ENCODE results near the gene NRG3.

DNA sequence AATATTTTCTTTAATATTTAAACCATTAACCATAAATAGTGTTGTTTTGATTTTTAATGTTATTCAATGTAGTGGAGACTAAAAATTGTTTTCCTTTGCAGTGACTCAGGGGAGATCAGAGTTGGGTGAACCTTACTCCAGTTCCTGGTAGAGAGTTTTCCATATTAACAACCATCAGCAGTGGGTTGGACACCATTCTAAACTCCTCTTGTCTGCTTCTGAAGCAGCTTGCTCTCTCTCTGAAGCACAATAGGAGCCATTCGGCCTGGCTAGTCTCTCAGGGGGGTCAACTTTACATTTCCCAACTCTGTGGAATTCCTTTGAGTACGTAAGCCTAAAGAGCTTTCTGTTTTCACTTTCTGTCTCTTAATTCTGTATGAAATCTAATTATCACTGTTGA is 9.4 kb upstream of the NRG3 start:
- TF ChIP-seq, protein P1, sequence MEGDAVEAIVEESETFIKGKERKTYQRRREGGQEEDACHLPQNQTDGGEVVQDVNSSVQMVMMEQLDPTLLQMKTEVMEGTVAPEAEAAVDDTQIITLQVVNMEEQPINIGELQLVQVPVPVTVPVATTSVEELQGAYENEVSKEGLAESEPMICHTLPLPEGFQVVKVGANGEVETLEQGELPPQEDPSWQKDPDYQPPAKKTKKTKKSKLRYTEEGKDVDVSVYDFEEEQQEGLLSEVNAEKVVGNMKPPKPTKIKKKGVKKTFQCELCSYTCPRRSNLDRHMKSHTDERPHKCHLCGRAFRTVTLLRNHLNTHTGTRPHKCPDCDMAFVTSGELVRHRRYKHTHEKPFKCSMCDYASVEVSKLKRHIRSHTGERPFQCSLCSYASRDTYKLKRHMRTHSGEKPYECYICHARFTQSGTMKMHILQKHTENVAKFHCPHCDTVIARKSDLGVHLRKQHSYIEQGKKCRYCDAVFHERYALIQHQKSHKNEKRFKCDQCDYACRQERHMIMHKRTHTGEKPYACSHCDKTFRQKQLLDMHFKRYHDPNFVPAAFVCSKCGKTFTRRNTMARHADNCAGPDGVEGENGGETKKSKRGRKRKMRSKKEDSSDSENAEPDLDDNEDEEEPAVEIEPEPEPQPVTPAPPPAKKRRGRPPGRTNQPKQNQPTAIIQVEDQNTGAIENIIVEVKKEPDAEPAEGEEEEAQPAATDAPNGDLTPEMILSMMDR (conservative IDR thresholded peaks at IDR 0.05; ENCODE audit: low read depth, low read length), result no peak
- TF ChIP-seq FOS (IDR thresholded peaks at IDR 0.05; ENCODE audit: low read depth, low read length) (no peak), CEBPB (IDR thresholded peaks at IDR 0.05; ENCODE audit: low read depth, low read length) (no peak), SMC3 (IDR thresholded peaks at IDR 0.05; ENCODE audit: low read depth, low read length) (no peak), BHLHE40 (IDR thresholded peaks at IDR 0.05; ENCODE audit: low read depth, low read length) (no peak), POLR2A (IDR thresholded peaks at IDR 0.05; ENCODE audit: low read depth, low read length) (no peak), MXI1 (IDR thresholded peaks at IDR 0.05; ENCODE audit: borderline replicate concordance, low read depth, low read length) (no peak), NFE2L2 (IDR thresholded peaks at IDR 0.05; ENCODE audit: low read depth, low read length) (no peak), MAFK (IDR thresholded peaks at IDR 0.05; ENCODE audit: low read depth, low read length) (no peak), RFX5 (IDR thresholded peaks at IDR 0.05; ENCODE audit: low read depth, low read length) (no peak), RCOR1 (IDR thresholded peaks at IDR 0.05; ENCODE audit: insufficient replicate concordance, low read length) (no peak), MAZ (IDR thresholded peaks at IDR 0.05; ENCODE audit: borderline replicate concordance, low read depth, low read length) (no peak)
- TF ChIP-seq, protein P2, sequence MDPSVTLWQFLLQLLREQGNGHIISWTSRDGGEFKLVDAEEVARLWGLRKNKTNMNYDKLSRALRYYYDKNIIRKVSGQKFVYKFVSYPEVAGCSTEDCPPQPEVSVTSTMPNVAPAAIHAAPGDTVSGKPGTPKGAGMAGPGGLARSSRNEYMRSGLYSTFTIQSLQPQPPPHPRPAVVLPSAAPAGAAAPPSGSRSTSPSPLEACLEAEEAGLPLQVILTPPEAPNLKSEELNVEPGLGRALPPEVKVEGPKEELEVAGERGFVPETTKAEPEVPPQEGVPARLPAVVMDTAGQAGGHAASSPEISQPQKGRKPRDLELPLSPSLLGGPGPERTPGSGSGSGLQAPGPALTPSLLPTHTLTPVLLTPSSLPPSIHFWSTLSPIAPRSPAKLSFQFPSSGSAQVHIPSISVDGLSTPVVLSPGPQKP (IDR thresholded peaks at IDR 0.05; ENCODE audit: borderline replicate concordance, low read depth, low read length), result no peak

All from IMR-90 (cell line).